GM12878 (cell line): ENCODE measurements around the gene CD58. TPM values are rescaled to one million over a fixed set of nuclear protein-coding genes. Genes with fewer than 3 reads are reported as not detected.

Experiments used
- CHD4 ChIP-seq: fragments of 200-600 bp; sonication (generic); IDR thresholded peaks from 2 replicates; pipeline ENCODE4 v1.6.1; 2016; ENCODE audit warnings: mild to moderate bottlenecking
- EED ChIP-seq: sonication (generic); IDR thresholded peaks from 2 replicates; pipeline ENCODE4 v1.6.1; 2016; ENCODE audit warnings: antibody characterized with exemption, low read depth
- EP300 ChIP-seq, 2 experiments: fragments of 150-350 bp in 1 of 2; IDR thresholded peaks; 2 replicates each; pipeline ENCODE4 v1.6.1; 2011 to 2012; ENCODE audit warnings: low read depth in 2 of 2, low read length in 2 of 2, borderline replicate concordance in 1 of 2, improper control_type of control experiment in 1 of 2, inconsistent platforms in 1 of 2; ENCODE audit not compliant: control insufficient read depth in 1 of 2
- ETV6 ChIP-seq, 2 experiments: fragments of 450-650 bp in 1 of 2; IDR thresholded peaks in 1 of 2; conservative IDR thresholded peaks in 1 of 2; 2 replicates each; pipeline ENCODE4 v1.6.1; 2014; ENCODE audit warnings: antibody characterized with exemption in 1 of 2, borderline replicate concordance in 1 of 2, low read depth in 1 of 2, mild to moderate bottlenecking in 1 of 2, moderate library complexity in 1 of 2
- FOXK2 ChIP-seq: fragments of 450-650 bp; IDR thresholded peaks from 2 replicates; pipeline ENCODE4 v1.6.1; 2017; ENCODE audit warnings: mild to moderate bottlenecking, moderate library complexity
- JUNB ChIP-seq: IDR thresholded peaks from 2 replicates; pipeline ENCODE4 v1.6.1; 2016; ENCODE audit warnings: antibody characterized with exemption, mild to moderate bottlenecking
- KLF5 ChIP-seq: fragments of 450-650 bp; IDR thresholded peaks from 2 replicates; pipeline ENCODE4 v1.6.1; 2014; ENCODE audit warnings: mild to moderate bottlenecking; ENCODE audit not compliant: partially characterized antibody
- MLLT1 ChIP-seq: fragments of 450-650 bp; IDR thresholded peaks from 2 replicates; pipeline ENCODE4 v1.6.1; 2016; ENCODE audit warnings: mild to moderate bottlenecking
- NRF1 ChIP-seq: conservative IDR thresholded peaks from 2 replicates; pipeline ENCODE4 v1.6.1; 2011; ENCODE audit warnings: mild to moderate bottlenecking, low read depth, low read length, improper control_type of control experiment
- PAX5 ChIP-seq: IDR thresholded peaks from 2 replicates; pipeline ENCODE4 v1.6.1; 2011; ENCODE audit warnings: low read depth, low read length, borderline replicate concordance
- RAD21 ChIP-seq: IDR thresholded peaks from 2 replicates; pipeline ENCODE4 v1.6.1; 2011; ENCODE audit warnings: mild to moderate bottlenecking, low read depth, low read length, moderate library complexity; ENCODE audit not compliant: insufficient read depth
- SKIL ChIP-seq: fragments of 450-650 bp; IDR thresholded peaks from 2 replicates; pipeline ENCODE4 v1.6.1; 2017; ENCODE audit warnings: mild to moderate bottlenecking, low read depth, inconsistent platforms; ENCODE audit not compliant: poor library complexity, severe bottlenecking
- SREBF1 ChIP-seq: IDR thresholded peaks from 2 replicates; pipeline ENCODE4 v1.6.1; 2012; ENCODE audit warnings: mild to moderate bottlenecking, low read length
- SRF ChIP-seq, 2 experiments: IDR thresholded peaks; 2 replicates each; pipeline ENCODE4 v1.6.1; 2011; ENCODE audit warnings: low read depth in 2 of 2, low read length in 2 of 2, mild to moderate bottlenecking in 1 of 2, moderate library complexity in 1 of 2
- TCF3 ChIP-seq: IDR thresholded peaks from 2 replicates; pipeline ENCODE4 v1.6.1; 2012; ENCODE audit warnings: low read depth, mild to moderate bottlenecking, low read length, borderline replicate concordance; ENCODE audit not compliant: insufficient read depth
- USF2 ChIP-seq: IDR thresholded peaks from 2 replicates; pipeline ENCODE4 v1.6.1; 2011; ENCODE audit warnings: low read depth, low read length, improper control_type of control experiment, borderline replicate concordance
- ZBED1 ChIP-seq: IDR thresholded peaks from 2 replicates; pipeline ENCODE4 v1.6.1; 2016; ENCODE audit warnings: borderline replicate concordance
- ZBTB33 ChIP-seq: fragments of 450-650 bp; IDR thresholded peaks from 2 replicates; pipeline ENCODE4 v1.6.1; 2017; ENCODE audit warnings: mild to moderate bottlenecking
- ZNF592 ChIP-seq: fragments of 450-650 bp; IDR thresholded peaks from 2 replicates; pipeline ENCODE4 v1.6.1; 2017; ENCODE audit warnings: mild to moderate bottlenecking, moderate library complexity
- ZSCAN29 ChIP-seq: fragments of 450-650 bp; IDR thresholded peaks from 2 replicates; pipeline ENCODE4 v1.6.1; 2017; ENCODE audit warnings: mild to moderate bottlenecking, moderate library complexity
- polyA plus RNA-seq, 11 experiments: library from polyadenylated mRNA; depleted of rRNA in 4 of 11; unstranded in 6 of 11; stranded (reverse) in 5 of 11; fragments of >200 nt; fragmentation: Nextera tagmentation in 4 of 11; fragmentation: Illumina TruSeq in 1 of 11; extraction: Ambion mirVana in 4 of 11; extraction: Trizol in 1 of 11; gene quantifications; 1 replicate in 1 of 11; 2 replicates in 10 of 11; pipeline versions ENCODE4 v1.2.1 to v1.2.3, GENCODE V29; 2011 to 2016; ENCODE audit warnings: inconsistent platforms in 2 of 11, missing spikeins in 2 of 11, low read depth in 1 of 11
- total RNA-seq, 4 experiments: library from RNA; depleted of rRNA in 3 of 4; stranded (reverse); fragments of >200 nt in 3 of 4; fragmentation: Illumina TruSeq in 1 of 4; extraction: Trizol in 1 of 4; gene quantifications; 2 replicates each; pipeline versions ENCODE4 v1.2.1 to v1.2.3, GENCODE V29; 2013 to 2021

The CD58 gene
- total and polyA plus RNA-seq, 10 of the 15 experiments (the other 5 are each of a cell fraction or from before 2014, with no cell fraction given): 70.4 to 252 (median 129) TPM

- TF ChIP-seq JUNB (peak; percentile 95), EP300 (IDR thresholded peaks at IDR 0.05; ENCODE audit: borderline replicate concordance in 1 of 2, control insufficient read depth in 1 of 2, low read depth in 2 of 2, low read length in 2 of 2) (peak in 1 of 2 experiments; percentile 34; a peak in 1 of 4 replicates), EED (peak; percentile 88), KLF5 (no peak), SREBF1 (no peak), ZBTB33 (no peak), FOXK2 (no peak), ZBED1 (no peak), ZSCAN29 (no peak), CHD4 (no peak), SKIL (no peak), NRF1 (no peak), USF2 (no peak; the same call in 1 of the 2 replicates), PAX5 (no peak), ZNF592 (no peak), ETV6 (conservative IDR thresholded peaks at IDR 0.05 in 1 of 2, IDR thresholded peaks at IDR 0.05 in 1 of 2; ENCODE audit: borderline replicate concordance in 1 of 2, low read depth in 1 of 2) (peak in 1 of 2 experiments; percentile 82; a peak in 2 of 4 replicates), RAD21 (no peak), TCF3 (no peak), MLLT1 (no peak), SRF (IDR thresholded peaks at IDR 0.05; ENCODE audit: low read depth in 2 of 2, low read length in 2 of 2) (no peak)
These were observed 32.3 kb downstream of the CD58 start (continued) for GRCh38 chr1:116538544-116538943.
